OCI-LY1 (cell line): ENCODE results near the gene CPA3.

ENCODE experiments used
- H2AFZ ChIP-seq: fragments of 200-600 bp; sonication (generic), shearing (Covaris generic); 2 replicates; pipeline ENCODE4 v1.6.0; 2014; ENCODE audit warnings: antibody characterized with exemption, mild to moderate bottlenecking, low read length
- H3F3A ChIP-seq: fragments of 200-600 bp; sonication (generic), shearing (Covaris generic); 2 replicates; pipeline ENCODE4 v1.6.0; 2014; ENCODE audit warnings: mild to moderate bottlenecking, antibody characterized with exemption, low read length, moderate library complexity; ENCODE audit not compliant: insufficient read depth
- H3K27ac ChIP-seq: fragments of 200-600 bp; sonication (generic); 2 replicates; pipeline ENCODE4 v1.5.1; 2014; ENCODE audit warnings: low read length, mixed run types, mild to moderate bottlenecking, low read depth; ENCODE audit not compliant: poor library complexity, severe bottlenecking
- H3K27me3 ChIP-seq: fragments of 200-600 bp; sonication (generic); 2 replicates; pipeline ENCODE4 v1.6.0; 2014; ENCODE audit warnings: antibody characterized with exemption, mild to moderate bottlenecking, low read length, moderate library complexity; ENCODE audit not compliant: insufficient read depth
- H3K36me3 ChIP-seq: fragments of 200-600 bp; sonication (generic); 2 replicates; pipeline ENCODE4 v1.6.1; 2014; ENCODE audit warnings: mild to moderate bottlenecking, antibody characterized with exemption, low read length, moderate library complexity, mixed read lengths; ENCODE audit not compliant: insufficient read depth
- H3K4me1 ChIP-seq: fragments of 200-600 bp; sonication (generic); 2 replicates; pipeline ENCODE4 v1.5.1; 2014; ENCODE audit warnings: mild to moderate bottlenecking, low read length, moderate library complexity; ENCODE audit not compliant: insufficient read depth, severe bottlenecking
- H3K4me2 ChIP-seq: fragments of 200-600 bp; sonication (generic), shearing (Covaris generic); 2 replicates; pipeline ENCODE4 v1.6.1; 2014; ENCODE audit warnings: low read length
- H3K4me3 ChIP-seq: fragments of 200-600 bp; sonication (generic); 2 replicates; pipeline ENCODE4 v1.5.1; 2014; ENCODE audit warnings: low read length, low read depth, mild to moderate bottlenecking, mixed read lengths; ENCODE audit not compliant: poor library complexity, severe bottlenecking
- H3K79me2 ChIP-seq: fragments of 200-600 bp; shearing (Covaris generic); 2 replicates; pipeline ENCODE4 v1.6.1; 2016; ENCODE audit warnings: mixed run types, low read length, mixed read lengths; ENCODE audit not compliant: insufficient read depth
- H3K9ac ChIP-seq: fragments of 200-600 bp; sonication (generic), shearing (Covaris generic); 2 replicates; pipeline ENCODE4 v1.6.1; 2014; ENCODE audit warnings: mild to moderate bottlenecking, low read length, mixed read lengths
- H3K9me2 ChIP-seq: fragments of 200-600 bp; sonication (generic), shearing (Covaris generic); 2 replicates; pipeline ENCODE4 v1.6.1; 2014; ENCODE audit warnings: low read depth, mild to moderate bottlenecking, low read length, mixed read lengths
- H3K9me3 ChIP-seq: fragments of 200-600 bp; shearing (Covaris generic); 2 replicates; pipeline ENCODE4 v1.6.1; 2014; ENCODE audit warnings: low read length, mixed read lengths
- H4K20me1 ChIP-seq: fragments of 200-600 bp; sonication (generic), shearing (Covaris generic); 2 replicates; pipeline ENCODE4 v1.6.0; 2016; ENCODE audit warnings: mild to moderate bottlenecking, low read length; ENCODE audit not compliant: insufficient read depth
- CTCF ChIP-seq: fragments of 200-600 bp; sonication (generic), shearing (Covaris generic); IDR thresholded peaks from 2 replicates; pipeline ENCODE4 v1.5.1; 2017; ENCODE audit warnings: mild to moderate bottlenecking, antibody characterized with exemption, low read length, moderate library complexity, mixed read lengths
- EZH2 ChIP-seq: fragments of 200-600 bp; sonication (generic), shearing (Covaris generic); IDR thresholded peaks from 2 replicates; pipeline ENCODE4 v1.8.0; 2017; ENCODE audit warnings: borderline replicate concordance, mixed run types, mild to moderate bottlenecking, antibody characterized with exemption, low read length, moderate library complexity, mixed read lengths

CPA3 gene

GRCh38 chr3:148940983-148941382, 75.9 kb downstream of the CPA3 start:
- H3K36me3 ChIP-seq = no peaks in the 10 kb centered on the region
- no peaks in the 10 kb centered on the region for H3F3A ChIP-seq
- TF ChIP-seq EZH2 = no peak
- no peak for TF ChIP-seq CTCF
- no peaks in the 10 kb centered on the region for H3K9me3 ChIP-seq
- no peak overlapping the region for H3K27ac ChIP-seq
- no peaks in the 10 kb centered on the region for H3K79me2 ChIP-seq
- no peak overlapping the region for H3K4me3 ChIP-seq
- no peaks in the 10 kb centered on the region for H3K9me2 ChIP-seq
- no peak overlapping the region for H3K4me2 ChIP-seq
- H3K27me3 ChIP-seq = no peaks in the 10 kb centered on the region
- no peak overlapping the region for H2AFZ ChIP-seq
- H3K9ac ChIP-seq = no peak overlapping the region
- H4K20me1 ChIP-seq = no peaks in the 10 kb centered on the region
- H3K4me1 ChIP-seq = no peaks in the 10 kb centered on the region

DNA sequence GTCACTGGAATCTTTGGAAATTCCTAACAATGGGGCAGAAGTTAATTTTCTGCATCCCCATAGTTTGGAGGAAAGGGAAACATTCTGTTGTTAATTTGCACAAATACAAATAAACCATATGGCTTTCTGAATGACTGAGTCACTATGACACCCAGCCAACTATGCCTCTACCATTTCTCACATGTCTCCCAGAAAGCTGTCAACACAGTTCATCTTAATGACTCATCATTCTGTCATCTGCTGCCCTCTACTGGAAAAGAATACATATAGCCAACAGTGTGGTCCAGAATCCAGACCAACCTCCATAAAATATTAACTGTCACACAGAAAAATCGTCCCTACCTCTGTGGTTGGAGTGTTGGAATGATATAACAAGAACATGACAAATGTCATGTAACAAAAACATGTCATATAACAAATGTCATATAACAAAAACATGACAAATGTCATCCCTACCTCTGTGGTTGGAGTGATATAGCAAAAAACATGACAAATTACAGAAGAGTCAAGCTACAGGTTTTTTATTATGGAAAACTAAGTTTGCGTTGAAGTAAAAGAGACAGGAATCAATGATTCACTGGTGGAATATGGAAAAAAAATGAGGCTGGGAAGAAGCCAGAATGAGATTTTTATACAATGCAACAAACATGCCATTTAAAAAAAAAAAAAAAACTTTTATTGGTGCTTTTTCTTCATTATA, 78.6 kb downstream of the CPA3 start:
- no peaks in the 10 kb centered on the region for H3K9me2 ChIP-seq

GRCh38 chr3:148945116-148945515, 80.0 kb downstream of the CPA3 start:
- Histone ChIP-seq H3K36me3 (no peaks in the 10 kb centered on the region), H3K4me2 (no peak overlapping the region)
- no peak for TF ChIP-seq EZH2
- TF ChIP-seq CTCF = no peak

More for the DNA sequence above, 78.6 kb downstream of the CPA3 start:
- Histone ChIP-seq H3K27me3 (no peaks in the 10 kb centered on the region), H2AFZ (no peak overlapping the region), H3K9me3 (no peaks in the 10 kb centered on the region), H3K79me2 (no peaks in the 10 kb centered on the region), H3K9ac (no peak overlapping the region), H3K4me3 (no peak overlapping the region), H3K36me3 (no peaks in the 10 kb centered on the region), H3K27ac (no peak overlapping the region), H3K4me1 (no peaks in the 10 kb centered on the region), H3K4me2 (no peak overlapping the region), H4K20me1 (no peaks in the 10 kb centered on the region), H3F3A (no peaks in the 10 kb centered on the region)
- peak; percentile 94 for TF ChIP-seq CTCF
- TF ChIP-seq EZH2 = no peak

More at GRCh38 chr3:148945116-148945515, 80.0 kb downstream of the CPA3 start:
- no peaks in the 10 kb centered on the region for H3F3A ChIP-seq
- no peaks in the 10 kb centered on the region for H3K79me2 ChIP-seq
- no peaks in the 10 kb centered on the region for H4K20me1 ChIP-seq
- H3K4me3 ChIP-seq = no peak overlapping the region
- no peaks in the 10 kb centered on the region for H3K27me3 ChIP-seq
- H3K27ac ChIP-seq = no peak overlapping the region
- no peak overlapping the region for H3K9ac ChIP-seq
- no peaks in the 10 kb centered on the region for H3K4me1 ChIP-seq
- H2AFZ ChIP-seq = no peak overlapping the region
- H3K9me2 ChIP-seq = no peaks in the 10 kb centered on the region
- H3K9me3 ChIP-seq = no peaks in the 10 kb centered on the region
